ENCODE measurements around the gene PLEKHO1.

Gene PLEKHO1

DNA sequence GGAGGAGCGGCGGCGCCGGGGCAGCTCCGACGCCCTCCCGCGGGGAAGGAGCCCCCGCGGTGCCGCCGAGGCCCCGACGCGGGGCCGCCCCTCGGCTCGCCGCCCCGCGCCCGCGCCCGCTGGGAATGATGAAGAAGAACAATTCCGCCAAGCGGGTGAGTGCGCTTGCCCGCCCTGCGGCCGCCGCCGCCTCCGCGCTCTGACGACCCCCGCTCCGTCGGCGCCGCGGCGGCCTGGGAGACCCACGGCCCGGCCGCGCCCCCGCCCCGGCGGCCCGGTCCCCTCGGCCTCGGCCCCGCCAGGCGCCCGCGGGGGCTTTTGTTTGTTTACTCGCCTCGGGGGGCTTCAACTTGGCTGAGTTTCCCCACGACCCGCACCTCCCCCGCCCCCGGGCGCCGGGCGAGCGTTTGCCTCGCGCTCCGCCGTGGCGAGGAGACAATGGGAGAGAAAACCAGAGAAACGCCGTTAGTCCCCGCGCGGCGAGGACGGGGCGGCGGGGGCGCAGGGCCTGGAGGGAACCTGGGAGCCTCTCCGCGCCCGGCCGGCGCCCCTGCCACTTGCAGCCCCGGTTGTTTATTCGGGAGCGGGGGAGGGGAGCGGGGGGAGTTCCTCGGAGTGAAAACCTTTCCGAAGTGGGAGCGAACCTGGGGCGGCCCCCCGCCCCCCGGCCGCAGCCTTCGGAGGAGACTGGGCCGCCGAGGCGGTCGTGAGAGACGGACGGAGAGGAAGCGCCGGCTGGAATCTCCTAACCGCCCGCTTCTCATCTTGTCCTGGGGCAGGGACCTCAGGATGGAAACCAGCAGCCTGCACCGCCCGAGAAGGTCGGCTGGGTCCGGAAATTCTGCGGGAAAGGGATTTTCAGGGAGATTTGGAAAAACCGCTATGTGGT, 661 bp downstream of the PLEKHO1 start:
- no peak for DNase-seq (ENCODE audit: low read depth, low spot score)

DNA sequence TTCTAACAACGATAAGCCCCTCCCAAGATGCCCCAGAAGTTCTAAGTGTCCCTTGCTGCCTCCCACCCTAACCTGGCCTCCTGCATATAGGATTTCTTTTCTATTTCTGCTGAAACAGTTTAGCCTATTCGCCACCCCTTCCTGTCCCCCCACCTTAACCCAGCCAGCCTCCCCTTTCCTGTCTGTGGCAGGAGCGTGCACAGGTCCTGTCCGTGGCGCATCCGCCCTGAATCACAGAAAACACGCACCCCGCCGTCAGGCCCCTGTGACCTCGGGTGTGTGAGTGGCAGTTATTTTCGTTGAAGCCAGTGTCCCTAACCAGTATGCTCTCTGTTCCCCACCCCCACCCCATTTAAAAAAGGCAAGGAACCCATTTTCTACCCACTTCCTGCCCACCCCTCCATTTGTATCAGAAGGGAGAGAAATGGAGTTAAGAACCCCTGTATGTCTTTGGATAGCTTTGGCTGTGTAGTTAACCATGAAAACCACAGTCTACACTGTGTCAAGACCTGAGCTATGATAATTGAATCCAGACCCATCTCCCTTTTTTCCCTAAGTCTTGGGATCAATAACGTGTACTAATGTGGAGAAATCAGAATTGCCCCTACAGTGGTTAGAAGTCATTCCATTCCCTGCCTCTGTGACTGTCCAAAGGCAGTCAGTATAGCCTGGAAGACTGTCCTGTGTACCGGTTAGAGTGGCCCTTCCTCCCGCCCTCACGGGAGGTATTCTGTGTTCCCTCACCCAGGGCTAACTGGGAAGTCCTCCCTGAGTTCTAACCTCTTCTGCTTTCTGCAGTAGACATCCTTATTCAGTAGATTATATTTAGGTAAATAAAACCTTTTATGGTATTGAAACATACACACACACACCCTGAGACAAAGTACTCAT, 1.8 kb downstream of the PLEKHO1 start:
- DNase-seq (ENCODE audit: low read depth, low spot score): peak; percentile 48

DNA sequence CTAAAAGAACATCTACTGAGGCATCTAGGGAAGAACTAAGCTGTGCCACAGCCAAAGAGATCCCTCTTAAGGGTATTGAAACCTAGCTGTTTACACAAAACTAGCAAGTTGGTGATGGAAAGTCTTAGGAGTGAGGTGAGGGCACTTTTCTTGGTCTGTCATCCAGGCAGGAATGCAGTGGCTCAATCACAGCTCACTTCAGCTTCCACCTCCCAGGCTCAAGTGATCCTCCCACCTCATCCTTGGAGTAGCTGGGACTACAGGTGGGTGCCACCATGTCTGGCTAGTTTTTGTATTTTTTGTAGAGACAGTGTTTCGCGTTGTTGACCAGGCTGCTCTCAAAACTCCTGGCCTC, 2.4 kb downstream of the PLEKHO1 start:
- no peak for DNase-seq (ENCODE audit: low read depth, low spot score)

DNA sequence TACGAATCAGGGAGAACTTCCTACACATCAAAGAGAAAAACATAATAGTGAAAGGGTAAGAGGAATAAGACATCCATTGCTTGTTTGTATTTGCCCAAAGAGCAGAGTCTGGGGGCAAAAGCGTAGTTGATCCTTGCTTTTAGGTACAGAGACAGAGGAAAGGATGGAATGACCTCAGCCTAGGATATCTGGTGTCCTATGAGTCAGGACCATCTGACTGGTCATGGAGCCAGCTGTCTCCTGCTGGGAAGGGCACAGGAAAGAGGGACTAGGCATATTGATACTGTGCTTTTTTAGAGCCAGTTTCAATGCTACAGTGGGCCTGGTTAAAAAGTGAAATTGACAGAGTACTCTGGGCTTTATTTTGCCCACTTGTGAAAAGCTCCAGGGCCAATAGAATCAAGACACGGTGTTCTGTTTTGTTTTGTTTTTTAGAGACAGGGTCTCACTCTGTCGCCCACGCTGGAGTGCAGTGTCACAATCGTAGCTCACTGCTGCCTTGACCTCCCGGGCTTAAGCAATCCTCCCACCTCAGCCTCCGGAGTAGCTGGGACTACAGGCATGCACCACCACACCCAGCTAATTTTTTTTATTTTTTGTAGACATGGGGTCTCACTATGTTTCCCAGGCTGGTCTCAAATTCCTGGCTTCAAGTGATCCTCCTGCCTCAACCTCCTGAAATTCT, 3.2 kb downstream of the PLEKHO1 start:
- no peak for DNase-seq (ENCODE audit: low read depth, low spot score)

- DNase-seq (ENCODE audit: low read depth, low spot score): no peak
Observed at GRCh38 chr1:150154143-150154542, 4.4 kb downstream of the PLEKHO1 start.

- DNase-seq (ENCODE audit: low read depth, low spot score): no peak
Observed at GRCh38 chr1:150155413-150156071, 5.8 kb downstream of the PLEKHO1 start.

DNA sequence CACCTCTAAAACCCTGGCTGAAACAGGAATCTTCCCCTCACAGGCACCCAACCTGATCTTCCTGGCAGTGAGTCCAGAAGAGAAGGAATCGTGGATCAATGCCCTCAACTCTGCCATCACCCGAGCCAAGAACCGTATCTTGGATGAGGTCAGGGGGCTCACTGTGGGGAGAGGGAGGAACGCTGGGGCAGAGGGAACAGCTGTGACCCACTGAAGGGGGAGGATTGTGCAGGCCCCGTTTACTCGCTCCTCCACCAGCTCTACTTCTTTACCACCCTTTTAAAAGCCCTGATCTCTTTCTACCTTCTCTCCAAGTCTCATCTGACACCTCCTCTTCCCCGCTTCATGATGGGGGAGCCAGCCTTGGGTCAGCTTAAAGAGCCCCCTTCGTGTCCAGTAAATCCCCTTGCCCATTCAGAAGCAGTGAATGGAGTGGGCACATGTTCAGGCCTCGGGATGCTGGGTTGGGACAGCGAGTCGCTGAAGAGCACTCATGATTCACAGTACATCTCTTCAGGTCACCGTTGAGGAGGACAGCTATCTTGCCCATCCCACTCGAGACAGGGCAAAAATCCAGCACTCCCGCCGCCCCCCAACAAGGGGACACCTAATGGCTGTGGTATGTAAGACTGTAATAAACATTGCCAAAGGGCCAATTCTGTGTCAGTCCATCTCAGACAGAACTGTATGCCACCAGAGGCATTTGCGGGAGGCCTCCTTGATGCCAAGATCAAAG, 7.3 kb downstream of the PLEKHO1 start:
- DNase-seq (ENCODE audit: low read depth, low spot score): no peak

DNA sequence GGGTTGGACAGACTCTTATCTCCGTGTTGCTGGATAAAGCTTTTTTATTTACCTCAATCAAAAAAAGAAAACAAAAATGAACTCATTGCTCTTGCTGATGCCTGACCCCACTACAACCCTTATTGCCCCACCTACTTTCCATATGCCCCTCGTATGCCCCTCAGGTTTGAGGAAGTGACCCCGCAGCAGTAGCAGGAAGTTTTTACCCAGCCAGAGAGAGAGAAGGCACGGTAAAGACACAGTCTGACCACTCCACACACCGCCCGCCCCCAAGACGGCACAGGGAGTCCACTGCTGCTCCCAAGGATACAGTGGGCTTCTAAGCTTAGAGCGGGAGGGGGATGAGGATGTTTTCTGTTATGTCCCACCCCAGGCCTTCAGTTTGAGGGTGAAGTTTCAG, 9.8 kb downstream of the PLEKHO1 start:
- DNase-seq (ENCODE audit: low read depth, low spot score): no peak

DNA sequence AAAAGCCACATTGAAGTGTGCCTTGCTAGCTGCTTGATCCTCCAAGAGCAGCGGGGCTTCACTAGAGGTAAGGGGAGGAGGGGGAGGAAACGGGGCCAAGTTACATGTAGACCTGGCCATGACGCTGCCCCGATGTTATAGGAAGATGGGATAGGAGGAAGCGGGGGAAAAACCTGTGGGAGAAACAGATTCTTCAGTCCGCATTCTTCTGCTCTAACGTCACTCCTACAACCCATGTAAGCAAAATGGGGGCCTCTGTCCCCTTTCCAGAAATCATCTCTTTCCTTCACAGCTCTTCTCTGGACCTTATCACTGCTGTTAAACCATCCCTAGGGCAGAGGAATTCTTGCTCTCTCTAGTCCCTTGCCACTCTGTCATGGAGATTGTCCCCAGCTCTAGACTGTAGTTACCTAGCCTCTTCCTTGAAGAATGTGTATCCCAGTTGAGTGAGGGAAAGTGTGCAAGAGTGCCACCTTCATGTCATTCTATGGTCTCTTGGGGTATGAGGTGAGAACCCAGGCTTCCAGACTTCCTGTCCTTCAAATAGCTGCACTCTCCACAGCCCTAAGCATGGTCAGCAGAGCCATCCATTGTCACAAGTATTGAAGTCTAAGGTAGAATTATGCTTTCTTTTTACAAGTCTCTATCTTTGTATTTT, 11.4 kb downstream of the PLEKHO1 start:
- no peak for DNase-seq (ENCODE audit: low read depth, low spot score)

DNA sequence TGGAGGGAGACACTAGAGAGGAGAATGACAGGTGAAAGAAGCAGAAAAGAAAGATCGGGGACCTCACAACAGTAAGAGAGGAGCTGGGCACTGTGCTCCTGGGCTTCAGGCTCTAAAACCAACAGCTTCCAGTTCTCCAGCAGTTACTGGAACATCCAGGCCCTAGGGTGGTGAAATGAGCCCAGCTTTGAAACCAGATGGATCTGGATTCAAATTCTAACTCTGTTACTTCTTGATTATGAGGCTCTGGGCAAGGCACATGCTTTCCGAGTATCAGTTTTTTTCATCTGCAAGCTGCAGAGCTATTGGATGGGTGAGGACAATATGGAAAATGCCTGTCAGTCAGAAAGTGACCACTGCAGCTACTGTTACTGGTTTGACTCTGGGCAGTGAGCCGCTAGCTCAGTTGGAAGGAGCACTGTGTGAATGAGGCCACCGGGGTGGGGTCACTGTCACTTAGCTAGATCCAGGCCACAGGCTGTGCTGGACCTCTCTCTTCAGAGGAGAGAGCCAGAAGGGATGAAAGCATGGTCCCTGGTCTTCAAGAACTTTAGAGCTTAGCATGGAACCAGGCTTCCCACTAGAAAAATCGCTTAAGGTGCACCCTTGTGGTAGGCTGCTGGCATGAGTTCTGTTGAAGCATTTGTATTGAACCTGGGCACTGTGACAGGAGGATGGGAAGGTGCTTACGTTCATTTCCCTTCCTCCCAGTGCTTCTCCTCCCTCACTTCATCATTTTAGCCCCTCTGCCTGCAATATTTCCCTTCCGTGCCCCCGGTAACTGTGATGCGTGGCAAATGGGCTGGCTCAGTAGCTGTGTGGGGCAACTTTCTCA, 12.2 kb downstream of the PLEKHO1 start:
- no peak for DNase-seq (ENCODE audit: low read depth, low spot score)

DNA sequence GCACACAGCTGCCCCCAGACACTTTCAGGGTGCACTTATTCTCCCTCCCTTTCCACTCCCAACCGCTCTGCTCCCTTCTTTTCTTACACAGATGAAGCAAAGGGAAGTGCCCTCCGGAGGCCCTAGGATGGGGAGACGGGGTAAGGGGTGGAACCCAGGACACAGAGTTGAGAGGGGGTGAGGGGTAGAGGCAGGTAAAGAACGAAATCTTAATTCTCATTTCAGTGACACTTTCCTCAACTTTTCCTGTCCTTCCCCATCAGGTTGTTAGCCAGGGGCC, 12.8 kb downstream of the PLEKHO1 start:
- DNase-seq (ENCODE audit: low read depth, low spot score): no peak

GRCh38 chr1:150162862-150163706, 13.4 kb downstream of the PLEKHO1 start:
- DNase-seq (ENCODE audit: low read depth, low spot score): no peak

DNA sequence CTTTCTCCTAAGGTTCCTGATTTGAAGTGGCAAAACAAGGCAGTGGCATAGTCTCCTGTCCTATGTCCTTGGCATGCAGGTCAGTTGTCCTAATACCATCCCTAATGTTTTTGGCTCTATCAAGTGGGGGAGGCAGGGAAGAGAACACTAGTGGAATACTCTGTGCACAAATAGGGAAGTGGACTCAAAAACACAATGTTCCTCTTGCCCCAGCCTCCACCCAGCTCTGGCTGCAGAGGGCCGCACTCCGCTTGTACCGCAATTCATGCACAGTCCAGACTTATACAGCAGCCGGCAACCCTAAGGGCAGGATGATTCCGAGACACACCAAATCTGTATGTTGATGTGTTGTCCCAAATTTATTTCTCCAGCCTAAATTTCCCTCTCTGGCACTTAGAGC, 14.5 kb downstream of the PLEKHO1 start:
- no peak for DNase-seq (ENCODE audit: low read depth, low spot score)

DNA sequence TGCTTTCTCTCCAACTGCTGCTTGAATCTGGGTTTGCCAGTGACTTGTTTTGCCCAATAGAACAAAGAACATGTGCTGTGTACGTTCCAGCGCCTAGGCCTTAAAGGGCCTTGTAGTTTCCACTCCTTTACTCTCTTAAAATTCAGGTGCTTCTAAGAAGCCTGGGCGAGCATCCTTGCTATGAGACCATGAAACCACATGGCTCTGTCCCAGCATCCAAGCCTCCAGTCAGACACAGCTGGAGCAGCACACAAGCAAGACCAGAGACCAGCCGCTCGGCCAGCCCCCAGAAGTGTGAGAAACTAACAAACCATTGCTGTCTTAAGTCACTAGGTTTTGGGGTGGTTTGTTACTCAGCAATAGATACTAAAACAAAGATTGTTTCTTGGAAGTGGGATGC, 15.1 kb downstream of the PLEKHO1 start:
- DNase-seq (ENCODE audit: low read depth, low spot score): no peak

DNA sequence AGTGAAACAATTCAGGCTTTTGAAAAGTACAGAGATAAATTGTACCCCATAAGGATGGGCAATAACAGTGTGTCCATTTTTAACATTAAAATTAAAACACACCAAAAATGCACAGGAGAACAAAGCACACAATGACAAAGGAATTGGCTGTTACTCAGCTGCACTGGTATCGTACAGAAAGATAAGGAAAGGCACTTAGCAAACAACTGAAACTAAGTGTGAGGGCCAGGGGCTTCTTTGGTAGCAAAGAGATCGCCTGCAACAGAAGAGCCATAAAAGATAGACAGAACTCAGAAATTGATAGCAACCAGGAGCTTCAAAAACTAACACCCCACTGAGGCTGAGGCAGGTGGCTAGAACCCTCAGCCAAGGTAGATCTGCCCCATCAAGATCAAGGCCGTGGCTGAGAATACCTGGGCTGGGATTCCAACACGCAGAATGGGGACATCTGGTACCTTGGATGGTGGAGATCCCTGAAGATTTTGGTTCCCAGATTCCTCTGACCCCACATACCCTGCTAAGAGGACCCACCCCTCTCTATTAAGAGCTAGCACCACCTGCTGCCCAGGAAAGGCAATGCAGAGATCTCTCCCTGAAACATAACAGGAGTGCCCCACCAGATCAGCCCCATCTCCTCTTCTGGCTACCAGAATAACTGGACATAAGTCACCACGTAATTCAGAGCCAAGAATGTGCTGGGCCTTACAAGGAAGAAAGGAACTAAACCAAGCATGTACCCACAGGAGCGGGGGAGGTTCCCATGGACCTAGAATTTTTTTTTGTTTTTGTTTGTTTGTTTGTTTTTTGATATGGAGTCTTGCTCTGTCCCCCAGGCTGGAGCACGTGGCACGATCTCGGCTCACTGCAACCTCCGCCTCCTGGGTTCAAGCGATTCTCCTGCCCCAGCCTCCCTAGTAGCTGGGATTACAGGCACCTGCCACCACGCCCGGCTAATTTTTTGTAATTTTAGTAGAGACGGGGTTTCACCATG, 16.2 kb downstream of the PLEKHO1 start:
- DNase-seq (ENCODE audit: low read depth, low spot score): no peak

- no peak for DNase-seq (ENCODE audit: low read depth, low spot score)
Observed at GRCh38 chr1:150168960-150169601, 19.4 kb downstream of the PLEKHO1 start.

DNA sequence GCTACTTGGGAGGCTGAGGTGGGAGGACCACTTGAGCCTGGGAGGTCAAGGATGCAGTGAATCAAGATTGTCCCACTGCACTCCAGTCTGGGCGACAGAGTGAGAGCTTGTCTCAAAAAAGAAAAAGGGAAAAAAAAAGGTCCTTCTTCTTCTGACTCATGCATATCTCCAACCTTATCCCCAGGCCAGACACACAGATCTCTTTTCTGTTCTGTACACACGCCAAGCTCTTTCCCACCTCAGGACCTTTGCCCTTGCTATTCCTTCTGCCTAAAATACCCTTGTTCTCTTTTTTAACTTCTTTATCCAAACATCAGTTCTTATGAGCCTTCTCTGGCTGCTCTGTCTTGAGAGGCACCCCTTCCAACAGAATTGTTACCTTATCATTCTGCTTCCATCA, 22.1 kb downstream of the PLEKHO1 start:
- no peak for DNase-seq (ENCODE audit: low read depth, low spot score)
